IMR-90 (cell line): ENCODE measurements around the gene USP6NL.

ENCODE experiments used
- MAFK ChIP-seq: IDR thresholded peaks from 2 replicates; pipeline ENCODE4 v1.6.1; 2012; ENCODE audit warnings: low read depth, low read length, improper control_type of control experiment
- MAZ ChIP-seq: IDR thresholded peaks from 2 replicates; pipeline ENCODE4 v1.6.1; 2012; ENCODE audit warnings: low read depth, mild to moderate bottlenecking, low read length, improper control_type of control experiment, moderate library complexity, borderline replicate concordance
- MXI1 ChIP-seq: IDR thresholded peaks from 2 replicates; pipeline ENCODE4 v1.6.1; 2012; ENCODE audit warnings: low read depth, mild to moderate bottlenecking, low read length, moderate library complexity, borderline replicate concordance
- POLR2A ChIP-seq: IDR thresholded peaks from 2 replicates; pipeline ENCODE4 v1.6.1; 2012; ENCODE audit warnings: mild to moderate bottlenecking, low read depth, low read length
- TF ChIP-seq, protein P1 (sequence below): conservative IDR thresholded peaks from 2 replicates; pipeline ENCODE4 v1.5.1; 2012; ENCODE audit warnings: mild to moderate bottlenecking, low read depth, low read length, improper control_type of control experiment
- TF ChIP-seq, protein P2 (sequence below): fragments of 150-350 bp; IDR thresholded peaks from 2 replicates; pipeline ENCODE4 v1.6.1; 2017; ENCODE audit warnings: mild to moderate bottlenecking, antibody characterized with exemption, low read length, low read depth

DNA sequence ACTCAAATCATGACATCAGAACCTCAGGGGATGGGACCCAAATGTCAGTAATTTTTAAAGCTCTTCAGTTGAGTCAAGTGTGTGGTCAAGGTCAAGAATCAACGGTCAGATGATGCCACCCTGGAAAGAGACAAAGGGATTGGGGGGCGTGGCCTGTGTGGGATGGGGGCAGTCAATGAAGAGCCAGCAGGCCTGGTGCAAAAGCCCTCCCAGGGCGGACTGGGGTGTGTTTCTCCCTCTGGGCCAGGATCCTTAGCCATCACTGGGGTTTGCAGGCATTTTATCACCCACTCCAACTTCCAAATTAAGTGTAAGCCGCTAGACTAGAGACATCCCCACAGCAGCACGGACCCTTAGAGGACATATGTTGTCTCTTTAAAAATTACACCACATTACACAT, 204.7 kb downstream of the USP6NL start:
- TF ChIP-seq POLR2A (no peak), MAFK (no peak), MXI1 (no peak), MAZ (no peak)
- TF ChIP-seq, protein P1, sequence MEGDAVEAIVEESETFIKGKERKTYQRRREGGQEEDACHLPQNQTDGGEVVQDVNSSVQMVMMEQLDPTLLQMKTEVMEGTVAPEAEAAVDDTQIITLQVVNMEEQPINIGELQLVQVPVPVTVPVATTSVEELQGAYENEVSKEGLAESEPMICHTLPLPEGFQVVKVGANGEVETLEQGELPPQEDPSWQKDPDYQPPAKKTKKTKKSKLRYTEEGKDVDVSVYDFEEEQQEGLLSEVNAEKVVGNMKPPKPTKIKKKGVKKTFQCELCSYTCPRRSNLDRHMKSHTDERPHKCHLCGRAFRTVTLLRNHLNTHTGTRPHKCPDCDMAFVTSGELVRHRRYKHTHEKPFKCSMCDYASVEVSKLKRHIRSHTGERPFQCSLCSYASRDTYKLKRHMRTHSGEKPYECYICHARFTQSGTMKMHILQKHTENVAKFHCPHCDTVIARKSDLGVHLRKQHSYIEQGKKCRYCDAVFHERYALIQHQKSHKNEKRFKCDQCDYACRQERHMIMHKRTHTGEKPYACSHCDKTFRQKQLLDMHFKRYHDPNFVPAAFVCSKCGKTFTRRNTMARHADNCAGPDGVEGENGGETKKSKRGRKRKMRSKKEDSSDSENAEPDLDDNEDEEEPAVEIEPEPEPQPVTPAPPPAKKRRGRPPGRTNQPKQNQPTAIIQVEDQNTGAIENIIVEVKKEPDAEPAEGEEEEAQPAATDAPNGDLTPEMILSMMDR = no peak
- TF ChIP-seq, protein P2, sequence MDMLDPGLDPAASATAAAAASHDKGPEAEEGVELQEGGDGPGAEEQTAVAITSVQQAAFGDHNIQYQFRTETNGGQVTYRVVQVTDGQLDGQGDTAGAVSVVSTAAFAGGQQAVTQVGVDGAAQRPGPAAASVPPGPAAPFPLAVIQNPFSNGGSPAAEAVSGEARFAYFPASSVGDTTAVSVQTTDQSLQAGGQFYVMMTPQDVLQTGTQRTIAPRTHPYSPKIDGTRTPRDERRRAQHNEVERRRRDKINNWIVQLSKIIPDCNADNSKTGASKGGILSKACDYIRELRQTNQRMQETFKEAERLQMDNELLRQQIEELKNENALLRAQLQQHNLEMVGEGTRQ = no peak
